ENCODE measurements around the gene HMGB2. TPM values are rescaled to one million over a fixed set of nuclear protein-coding genes. Genes with fewer than 3 reads are reported as not detected.

Gene HMGB2
- total and polyA plus RNA-seq, 2 experiments from 2014 or later, result 103 to 593 TPM

DNA sequence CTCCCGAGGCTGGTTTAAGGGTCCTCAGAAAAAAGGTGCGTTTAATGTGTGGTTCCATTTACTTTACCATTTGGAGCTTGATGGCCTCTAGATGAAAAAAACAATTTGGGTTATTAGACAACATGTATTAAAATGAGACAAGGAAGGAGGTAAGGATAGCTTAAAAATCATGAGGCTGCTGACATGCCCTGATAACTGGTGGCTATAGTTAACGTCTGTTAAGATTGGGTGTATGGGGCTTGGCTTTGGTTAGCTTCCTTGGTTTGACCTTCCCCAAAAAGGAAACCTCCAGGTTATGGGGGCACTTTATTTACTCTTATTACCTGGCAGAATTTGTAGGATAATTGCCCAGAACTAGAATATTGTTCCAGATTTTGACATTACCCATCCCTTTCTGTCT lies 51.5 kb downstream of the HMGB2 start:
- Mint-ChIP-seq H3K27me3 (ENCODE audit: insufficient read depth, low read depth, poor library complexity) (peaks cover 5% of the 10 kb centered on the region), H3K4me3 (no peak overlapping the region), H3K9me3 (peaks cover 53% of the 10 kb centered on the region), H3K4me1 (no peaks in the 10 kb centered on the region), H3K36me3 (ENCODE audit: low read depth) (peaks cover 69% of the 10 kb centered on the region), H3K27ac (no peak overlapping the region)
- H2AFZ ChIP-seq, result no peak overlapping the region
- no peaks in the 10 kb centered on the region for H3K4me1 ChIP-seq (ENCODE audit: insufficient read depth)
- H3K36me3 ChIP-seq (ENCODE audit: insufficient read depth), result peaks cover 34% of the 10 kb centered on the region
- DNase-seq (ENCODE audit: low spot score) (no peak), ATAC-seq (no peak)
- no peak overlapping the region for H3K27ac ChIP-seq (ENCODE audit: low read depth)
- TF ChIP-seq EZH2 (IDR thresholded peaks at IDR 0.05; ENCODE audit: low read depth, unreplicated experiment) (no peak), ZNF331 (CRISPR knock-in tag; IDR thresholded peaks at IDR 0.05; ENCODE audit: low read depth) (no peak), CREB1 (CRISPR knock-in tag; IDR thresholded peaks at IDR 0.05; ENCODE audit: low read depth) (no peak), ZNF114 (CRISPR knock-in tag; IDR thresholded peaks at IDR 0.05) (no peak), STAT1 (IDR thresholded peaks at IDR 0.05; ENCODE audit: unreplicated experiment) (no peak), EZH2phosphoT487 (IDR thresholded peaks at IDR 0.05; ENCODE audit: unreplicated experiment) (no peak), POLR2AphosphoS5 (IDR thresholded peaks at IDR 0.05; ENCODE audit: low read depth) (no peak), JUNB (IDR thresholded peaks at IDR 0.05; ENCODE audit: unreplicated experiment) (no peak), NANOG (IDR thresholded peaks at IDR 0.05; ENCODE audit: borderline replicate concordance) (no peak)
- TF ChIP-seq, protein P1, sequence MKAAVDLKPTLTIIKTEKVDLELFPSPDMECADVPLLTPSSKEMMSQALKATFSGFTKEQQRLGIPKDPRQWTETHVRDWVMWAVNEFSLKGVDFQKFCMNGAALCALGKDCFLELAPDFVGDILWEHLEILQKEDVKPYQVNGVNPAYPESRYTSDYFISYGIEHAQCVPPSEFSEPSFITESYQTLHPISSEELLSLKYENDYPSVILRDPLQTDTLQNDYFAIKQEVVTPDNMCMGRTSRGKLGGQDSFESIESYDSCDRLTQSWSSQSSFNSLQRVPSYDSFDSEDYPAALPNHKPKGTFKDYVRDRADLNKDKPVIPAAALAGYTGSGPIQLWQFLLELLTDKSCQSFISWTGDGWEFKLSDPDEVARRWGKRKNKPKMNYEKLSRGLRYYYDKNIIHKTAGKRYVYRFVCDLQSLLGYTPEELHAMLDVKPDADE (IDR thresholded peaks at IDR 0.05), result no peak
- TF ChIP-seq, protein P2, sequence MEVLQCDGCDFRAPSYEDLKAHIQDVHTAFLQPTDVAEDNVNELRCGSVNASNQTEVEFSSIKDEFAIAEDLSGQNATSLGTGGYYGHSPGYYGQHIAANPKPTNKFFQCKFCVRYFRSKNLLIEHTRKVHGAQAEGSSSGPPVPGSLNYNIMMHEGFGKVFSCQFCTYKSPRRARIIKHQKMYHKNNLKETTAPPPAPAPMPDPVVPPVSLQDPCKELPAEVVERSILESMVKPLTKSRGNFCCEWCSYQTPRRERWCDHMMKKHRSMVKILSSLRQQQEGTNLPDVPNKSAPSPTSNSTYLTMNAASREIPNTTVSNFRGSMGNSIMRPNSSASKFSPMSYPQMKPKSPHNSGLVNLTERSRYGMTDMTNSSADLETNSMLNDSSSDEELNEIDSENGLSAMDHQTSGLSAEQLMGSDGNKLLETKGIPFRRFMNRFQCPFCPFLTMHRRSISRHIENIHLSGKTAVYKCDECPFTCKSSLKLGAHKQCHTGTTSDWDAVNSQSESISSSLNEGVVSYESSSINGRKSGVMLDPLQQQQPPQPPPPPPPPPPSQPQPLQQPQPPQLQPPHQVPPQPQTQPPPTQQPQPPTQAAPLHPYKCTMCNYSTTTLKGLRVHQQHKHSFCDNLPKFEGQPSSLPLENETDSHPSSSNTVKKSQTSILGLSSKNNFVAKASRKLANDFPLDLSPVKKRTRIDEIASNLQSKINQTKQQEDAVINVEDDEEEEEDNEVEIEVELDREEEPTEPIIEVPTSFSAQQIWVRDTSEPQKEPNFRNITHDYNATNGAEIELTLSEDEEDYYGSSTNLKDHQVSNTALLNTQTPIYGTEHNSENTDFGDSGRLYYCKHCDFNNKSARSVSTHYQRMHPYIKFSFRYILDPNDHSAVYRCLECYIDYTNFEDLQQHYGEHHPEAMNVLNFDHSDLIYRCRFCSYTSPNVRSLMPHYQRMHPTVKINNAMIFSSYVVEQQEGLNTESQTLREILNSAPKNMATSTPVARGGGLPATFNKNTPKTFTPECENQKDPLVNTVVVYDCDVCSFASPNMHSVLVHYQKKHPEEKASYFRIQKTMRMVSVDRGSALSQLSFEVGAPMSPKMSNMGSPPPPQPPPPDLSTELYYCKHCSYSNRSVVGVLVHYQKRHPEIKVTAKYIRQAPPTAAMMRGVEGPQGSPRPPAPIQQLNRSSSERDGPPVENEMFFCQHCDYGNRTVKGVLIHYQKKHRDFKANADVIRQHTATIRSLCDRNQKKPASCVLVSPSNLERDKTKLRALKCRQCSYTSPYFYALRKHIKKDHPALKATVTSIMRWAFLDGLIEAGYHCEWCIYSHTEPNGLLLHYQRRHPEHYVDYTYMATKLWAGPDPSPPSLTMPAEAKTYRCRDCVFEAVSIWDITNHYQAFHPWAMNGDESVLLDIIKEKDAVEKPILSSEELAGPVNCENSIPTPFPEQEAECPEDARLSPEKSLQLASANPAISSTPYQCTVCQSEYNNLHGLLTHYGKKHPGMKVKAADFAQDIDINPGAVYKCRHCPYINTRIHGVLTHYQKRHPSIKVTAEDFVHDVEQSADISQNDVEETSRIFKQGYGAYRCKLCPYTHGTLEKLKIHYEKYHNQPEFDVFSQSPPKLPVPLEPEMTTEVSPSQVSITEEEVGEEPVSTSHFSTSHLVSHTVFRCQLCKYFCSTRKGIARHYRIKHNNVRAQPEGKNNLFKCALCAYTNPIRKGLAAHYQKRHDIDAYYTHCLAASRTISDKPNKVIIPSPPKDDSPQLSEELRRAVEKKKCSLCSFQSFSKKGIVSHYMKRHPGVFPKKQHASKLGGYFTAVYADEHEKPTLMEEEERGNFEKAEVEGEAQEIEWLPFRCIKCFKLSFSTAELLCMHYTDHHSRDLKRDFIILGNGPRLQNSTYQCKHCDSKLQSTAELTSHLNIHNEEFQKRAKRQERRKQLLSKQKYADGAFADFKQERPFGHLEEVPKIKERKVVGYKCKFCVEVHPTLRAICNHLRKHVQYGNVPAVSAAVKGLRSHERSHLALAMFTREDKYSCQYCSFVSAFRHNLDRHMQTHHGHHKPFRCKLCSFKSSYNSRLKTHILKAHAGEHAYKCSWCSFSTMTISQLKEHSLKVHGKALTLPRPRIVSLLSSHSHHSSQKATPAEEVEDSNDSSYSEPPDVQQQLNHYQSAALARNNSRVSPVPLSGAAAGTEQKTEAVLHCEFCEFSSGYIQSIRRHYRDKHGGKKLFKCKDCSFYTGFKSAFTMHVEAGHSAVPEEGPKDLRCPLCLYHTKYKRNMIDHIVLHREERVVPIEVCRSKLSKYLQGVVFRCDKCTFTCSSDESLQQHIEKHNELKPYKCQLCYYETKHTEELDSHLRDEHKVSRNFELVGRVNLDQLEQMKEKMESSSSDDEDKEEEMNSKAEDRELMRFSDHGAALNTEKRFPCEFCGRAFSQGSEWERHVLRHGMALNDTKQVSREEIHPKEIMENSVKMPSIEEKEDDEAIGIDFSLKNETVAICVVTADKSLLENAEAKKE (CRISPR knock-in tag; IDR thresholded peaks at IDR 0.05), result no peak
- TF ChIP-seq, protein P3, sequence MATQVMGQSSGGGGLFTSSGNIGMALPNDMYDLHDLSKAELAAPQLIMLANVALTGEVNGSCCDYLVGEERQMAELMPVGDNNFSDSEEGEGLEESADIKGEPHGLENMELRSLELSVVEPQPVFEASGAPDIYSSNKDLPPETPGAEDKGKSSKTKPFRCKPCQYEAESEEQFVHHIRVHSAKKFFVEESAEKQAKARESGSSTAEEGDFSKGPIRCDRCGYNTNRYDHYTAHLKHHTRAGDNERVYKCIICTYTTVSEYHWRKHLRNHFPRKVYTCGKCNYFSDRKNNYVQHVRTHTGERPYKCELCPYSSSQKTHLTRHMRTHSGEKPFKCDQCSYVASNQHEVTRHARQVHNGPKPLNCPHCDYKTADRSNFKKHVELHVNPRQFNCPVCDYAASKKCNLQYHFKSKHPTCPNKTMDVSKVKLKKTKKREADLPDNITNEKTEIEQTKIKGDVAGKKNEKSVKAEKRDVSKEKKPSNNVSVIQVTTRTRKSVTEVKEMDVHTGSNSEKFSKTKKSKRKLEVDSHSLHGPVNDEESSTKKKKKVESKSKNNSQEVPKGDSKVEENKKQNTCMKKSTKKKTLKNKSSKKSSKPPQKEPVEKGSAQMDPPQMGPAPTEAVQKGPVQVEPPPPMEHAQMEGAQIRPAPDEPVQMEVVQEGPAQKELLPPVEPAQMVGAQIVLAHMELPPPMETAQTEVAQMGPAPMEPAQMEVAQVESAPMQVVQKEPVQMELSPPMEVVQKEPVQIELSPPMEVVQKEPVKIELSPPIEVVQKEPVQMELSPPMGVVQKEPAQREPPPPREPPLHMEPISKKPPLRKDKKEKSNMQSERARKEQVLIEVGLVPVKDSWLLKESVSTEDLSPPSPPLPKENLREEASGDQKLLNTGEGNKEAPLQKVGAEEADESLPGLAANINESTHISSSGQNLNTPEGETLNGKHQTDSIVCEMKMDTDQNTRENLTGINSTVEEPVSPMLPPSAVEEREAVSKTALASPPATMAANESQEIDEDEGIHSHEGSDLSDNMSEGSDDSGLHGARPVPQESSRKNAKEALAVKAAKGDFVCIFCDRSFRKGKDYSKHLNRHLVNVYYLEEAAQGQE (IDR thresholded peaks at IDR 0.05; ENCODE audit: unreplicated experiment), result no peak
- TF ChIP-seq, protein P4, sequence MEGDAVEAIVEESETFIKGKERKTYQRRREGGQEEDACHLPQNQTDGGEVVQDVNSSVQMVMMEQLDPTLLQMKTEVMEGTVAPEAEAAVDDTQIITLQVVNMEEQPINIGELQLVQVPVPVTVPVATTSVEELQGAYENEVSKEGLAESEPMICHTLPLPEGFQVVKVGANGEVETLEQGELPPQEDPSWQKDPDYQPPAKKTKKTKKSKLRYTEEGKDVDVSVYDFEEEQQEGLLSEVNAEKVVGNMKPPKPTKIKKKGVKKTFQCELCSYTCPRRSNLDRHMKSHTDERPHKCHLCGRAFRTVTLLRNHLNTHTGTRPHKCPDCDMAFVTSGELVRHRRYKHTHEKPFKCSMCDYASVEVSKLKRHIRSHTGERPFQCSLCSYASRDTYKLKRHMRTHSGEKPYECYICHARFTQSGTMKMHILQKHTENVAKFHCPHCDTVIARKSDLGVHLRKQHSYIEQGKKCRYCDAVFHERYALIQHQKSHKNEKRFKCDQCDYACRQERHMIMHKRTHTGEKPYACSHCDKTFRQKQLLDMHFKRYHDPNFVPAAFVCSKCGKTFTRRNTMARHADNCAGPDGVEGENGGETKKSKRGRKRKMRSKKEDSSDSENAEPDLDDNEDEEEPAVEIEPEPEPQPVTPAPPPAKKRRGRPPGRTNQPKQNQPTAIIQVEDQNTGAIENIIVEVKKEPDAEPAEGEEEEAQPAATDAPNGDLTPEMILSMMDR (conservative IDR thresholded peaks at IDR 0.05; ENCODE audit: low read depth in 2 of 2), result no peak
- no peak overlapping the region for H3K4me2 ChIP-seq
- no peak overlapping the region for H3K4me3 ChIP-seq
- no peaks in the 10 kb centered on the region for H3K27me3 ChIP-seq (ENCODE audit: insufficient read depth)
- H3F3A ChIP-seq (replicated peaks; ENCODE audit: low read depth), result no peaks in the 10 kb centered on the region
- 0 out of 2 replicates have a peak, but pooled peaks cover 3% of the 10 kb centered on the region for H3K9me2 ChIP-seq (ENCODE audit: insufficient read depth)
- H3K79me2 ChIP-seq (replicated peaks; ENCODE audit: insufficient read depth), result peaks cover 79% of the 10 kb centered on the region
- peaks cover 5% of the 10 kb centered on the region; the same call in 1 of the 2 replicates for H4K20me1 ChIP-seq (replicated peaks; ENCODE audit: insufficient read depth)

Data from GM23338 (cell line).